Measurements from ENCODE around the gene ITIH4.

ITIH4 gene

GRCh38 chr3:52816654-52817053 lies 13.8 kb downstream of the ITIH4 start:
- ChIA-PET CTCF (interaction anchor here (0.8 kb wide), 1 partner anchor 15 kb away, joined by 3 read pairs; no protein-coding TSS in a partner anchor), POLR2A (no interaction called here)
- TF ChIP-seq CTCF (IDR thresholded peaks at IDR 0.05; ENCODE audit: insufficient read depth, low read length, missing control alignments) = no peak
- DNase-seq (ENCODE audit: low read depth, low spot score) = no peak
- H3K4me3 ChIP-seq (ENCODE audit: low read depth, low read length) = no peak overlapping the region

- ChIA-PET CTCF (interaction anchor here (0.8 kb wide), 1 partner anchor 15 kb away, joined by 3 read pairs; no protein-coding TSS in a partner anchor), POLR2A (no interaction called here)
- no peak overlapping the region for H3K4me3 ChIP-seq (ENCODE audit: low read depth, low read length)
- no peak for TF ChIP-seq CTCF (IDR thresholded peaks at IDR 0.05; ENCODE audit: insufficient read depth, low read length, missing control alignments)
- no peak for DNase-seq (ENCODE audit: low read depth, low spot score)
These were observed 14.3 kb downstream of the ITIH4 start for GRCh38 chr3:52816199-52816598.

- no peak for DNase-seq (ENCODE audit: low read depth, low spot score)
- no peak for TF ChIP-seq CTCF (IDR thresholded peaks at IDR 0.05; ENCODE audit: insufficient read depth, low read length, missing control alignments)
- ChIA-PET CTCF (no interaction called here), POLR2A (no interaction called here)
- H3K4me3 ChIP-seq (ENCODE audit: low read depth, low read length) = no peak overlapping the region
These were observed 16.7 kb downstream of the ITIH4 start for GRCh38 chr3:52813810-52814209.

- ChIA-PET POLR2A (no interaction called here), CTCF (interaction anchor here (0.9 to 2.3 kb wide), 2 partner anchors 10 to 18 kb away, joined by 3 to 10 read pairs; no protein-coding TSS in a partner anchor)
- no peak overlapping the region for H3K4me3 ChIP-seq (ENCODE audit: low read depth, low read length)
- no peak for TF ChIP-seq CTCF (IDR thresholded peaks at IDR 0.05; ENCODE audit: insufficient read depth, low read length, missing control alignments)
- DNase-seq (ENCODE audit: low read depth, low spot score) = no peak
These were observed 18.9 kb downstream of the ITIH4 start for GRCh38 chr3:52811452-52812011.

- H3K4me3 ChIP-seq (ENCODE audit: low read depth, low read length) = no peak overlapping the region
- POLR2A ChIA-PET = no interaction called here
- no peak for TF ChIP-seq CTCF (IDR thresholded peaks at IDR 0.05; ENCODE audit: insufficient read depth, low read length, missing control alignments)
- no peak for DNase-seq (ENCODE audit: low read depth, low spot score)
- CTCF ChIA-PET = no interaction called here
These were observed 19.5 kb downstream of the ITIH4 start for GRCh38 chr3:52810923-52811322.

GRCh38 chr3:52809662-52810377 lies 20.7 kb downstream of the ITIH4 start:
- TF ChIP-seq CTCF (IDR thresholded peaks at IDR 0.05; ENCODE audit: insufficient read depth, low read length, missing control alignments) = no peak
- POLR2A ChIA-PET = no interaction called here
- H3K4me3 ChIP-seq (ENCODE audit: low read depth, low read length) = no peak overlapping the region
- DNase-seq (ENCODE audit: low read depth, low spot score) = no peak
- CTCF ChIA-PET = no interaction called here
